ENCODE measurements around the gene WARS2. TPM values are rescaled to one million over a fixed set of nuclear protein-coding genes. Genes with fewer than 3 reads are reported as not detected.

The WARS2 gene
- total RNA-seq, 1 experiment from 2014 or later: 13.3 TPM

- ChIA-PET POLR2A (ENCODE audit: low non-redundant PET) (no interaction called here), CTCF (no interaction called here)
- Histone ChIP-seq H3K9me3 (ENCODE audit: low read depth, low read length, poor library complexity, severe bottlenecking) (no peaks in the 10 kb centered on the region), H3K4me1 (ENCODE audit: insufficient read depth, low read length, poor library complexity, severe bottlenecking) (no peaks in the 10 kb centered on the region), H3K27me3 (replicated peaks; ENCODE audit: insufficient read depth, low read depth, low read length, poor library complexity) (no peaks in the 10 kb centered on the region), H3K27ac (ENCODE audit: low read depth, low read length, poor library complexity, severe bottlenecking) (no peak overlapping the region), H3K4me3 (ENCODE audit: low read depth, low read length, poor library complexity, severe bottlenecking) (no peak overlapping the region), H3K36me3 (ENCODE audit: insufficient read depth, low read length, poor library complexity, severe bottlenecking) (no peaks in the 10 kb centered on the region)
- no TSS peak for BruUV-seq (replicated peaks)
- no peak for DNase-seq (ENCODE audit: low spot score)
- TF ChIP-seq EZH2 (IDR thresholded peaks at IDR 0.05; ENCODE audit: borderline replicate concordance, low read depth, low read length, poor library complexity, severe bottlenecking): no peak
- TF ChIP-seq CTCF (conservative IDR thresholded peaks at IDR 0.05; ENCODE audit: low read depth, low read length): no peak
- intact Hi-C loops (cut with micrococcal nuclease; ENCODE audit: unreplicated experiment): no loop called here
These were observed 46.0 kb upstream of the WARS2 start for GRCh38 chr1:119186471-119186870.

GRCh38 chr1:119184972-119185371 is 44.5 kb upstream of the WARS2 start:
- no peak overlapping the region for H3K4me3 ChIP-seq (ENCODE audit: low read depth, low read length, poor library complexity, severe bottlenecking)
- no peak overlapping the region for H3K27ac ChIP-seq (ENCODE audit: low read depth, low read length, poor library complexity, severe bottlenecking)
- intact Hi-C loops (cut with micrococcal nuclease; ENCODE audit: unreplicated experiment): no loop called here
- no peaks in the 10 kb centered on the region for H3K27me3 ChIP-seq (replicated peaks; ENCODE audit: insufficient read depth, low read depth, low read length, poor library complexity)
- ChIA-PET POLR2A (ENCODE audit: low non-redundant PET) (no interaction called here), CTCF (no interaction called here)
- H3K4me1 ChIP-seq (ENCODE audit: insufficient read depth, low read length, poor library complexity, severe bottlenecking): no peaks in the 10 kb centered on the region
- no peaks in the 10 kb centered on the region for H3K9me3 ChIP-seq (ENCODE audit: low read depth, low read length, poor library complexity, severe bottlenecking)
- no peak for DNase-seq (ENCODE audit: low spot score)
- no peaks in the 10 kb centered on the region for H3K36me3 ChIP-seq (ENCODE audit: insufficient read depth, low read length, poor library complexity, severe bottlenecking)
- BruUV-seq (replicated peaks): no TSS peak
- no peak for TF ChIP-seq EZH2 (IDR thresholded peaks at IDR 0.05; ENCODE audit: borderline replicate concordance, low read depth, low read length, poor library complexity, severe bottlenecking)
- no peak for TF ChIP-seq CTCF (conservative IDR thresholded peaks at IDR 0.05; ENCODE audit: low read depth, low read length)

GRCh38 chr1:119181218-119181617 is 40.8 kb upstream of the WARS2 start:
- POLR2A ChIA-PET (ENCODE audit: low non-redundant PET): no interaction called here
- H3K36me3 ChIP-seq (ENCODE audit: insufficient read depth, low read length, poor library complexity, severe bottlenecking): no peaks in the 10 kb centered on the region
- H3K9me3 ChIP-seq (ENCODE audit: low read depth, low read length, poor library complexity, severe bottlenecking): no peaks in the 10 kb centered on the region
- TF ChIP-seq EZH2 (IDR thresholded peaks at IDR 0.05; ENCODE audit: borderline replicate concordance, low read depth, low read length, poor library complexity, severe bottlenecking) (no peak), CTCF (conservative IDR thresholded peaks at IDR 0.05; ENCODE audit: low read depth, low read length) (no peak)
- H3K27me3 ChIP-seq (replicated peaks; ENCODE audit: insufficient read depth, low read depth, low read length, poor library complexity): no peaks in the 10 kb centered on the region
- H3K27ac ChIP-seq (ENCODE audit: low read depth, low read length, poor library complexity, severe bottlenecking): no peak overlapping the region
- CTCF ChIA-PET: no interaction called here
- no TSS peak for BruUV-seq (replicated peaks)
- H3K4me1 ChIP-seq (ENCODE audit: insufficient read depth, low read length, poor library complexity, severe bottlenecking): no peaks in the 10 kb centered on the region
- DNase-seq (ENCODE audit: low spot score): no peak
- no peak overlapping the region for H3K4me3 ChIP-seq (ENCODE audit: low read depth, low read length, poor library complexity, severe bottlenecking)
- intact Hi-C loops (cut with micrococcal nuclease; ENCODE audit: unreplicated experiment): no loop called here
